Breast epithelium (tissue), 3 donors: ENCODE measurements around the gene RAB8A.

ENCODE experiments used
- CTCF ChIP-seq, 3 donors: fragments of 450-650 bp; IDR thresholded peaks; one replicate each; pipeline ENCODE4 v1.5.1; 2016 to 2017; ENCODE audit warnings: antibody characterized with exemption in 3 of 3, mild to moderate bottlenecking in 3 of 3, moderate library complexity in 3 of 3
- POLR2A ChIP-seq: fragments of 450-650 bp; IDR thresholded peaks from one replicate; pipeline ENCODE4 v1.6.1; 2016; ENCODE audit warnings: antibody characterized with exemption, mild to moderate bottlenecking, moderate library complexity
- POLR2AphosphoS5 ChIP-seq, 3 donors: sonication (generic); formaldehyde crosslinking; IDR thresholded peaks; one replicate each; pipeline ENCODE4 v1.6.1; 2017; ENCODE audit warnings: antibody characterized with exemption in 3 of 3

GRCh38 chr19:16106121-16106520, 5.6 kb upstream of the RAB8A start:
- TF ChIP-seq POLR2AphosphoS5 (IDR thresholded peaks at IDR 0.05), result no peak
- TF ChIP-seq CTCF (IDR thresholded peaks at IDR 0.05), result no peak
- no peak for TF ChIP-seq POLR2A
